GM18519 (cell line): ENCODE results near the gene KLHL21.
"Not testable (repeated sequence)": the region's sequence is repeated elsewhere in the genome, so short reads cannot be mapped to it uniquely, and the experiment has no call there.

ENCODE experiments used
- ATAC-seq: cut with Tn5 transposase; IDR thresholded peaks from one replicate; pipeline ENCODE4 v1.9.1; 2021; ENCODE audit warnings: mild to moderate bottlenecking, moderate library complexity; ENCODE audit not compliant: unreplicated experiment, low FRiP score

Gene KLHL21

GRCh38 chr1:6560267-6560666 is 42.4 kb downstream of the KLHL21 start:
- no peak for ATAC-seq

- not testable (repeated sequence) for ATAC-seq
These were observed 43.5 kb downstream of the KLHL21 start for GRCh38 chr1:6559161-6559560.

- ATAC-seq, result no peak
These were observed 45.1 kb downstream of the KLHL21 start for GRCh38 chr1:6557597-6557996.

GRCh38 chr1:6554907-6555778 is 47.5 kb downstream of the KLHL21 start, which contains the start of gene TAS1R1:
TAS1R1 (plus strand) TSS chr1:6555307; CDS start chr1:6555374, 67 bp downstream.
- ATAC-seq, result no peak

- peak; percentile 84 for ATAC-seq
These were observed 48.4 kb downstream of the KLHL21 start, which contains the start of gene NOL9 for GRCh38 chr1:6554031-6554906. NOL9 (minus strand) TSS chr1:6554513; CDS start chr1:6554502, 11 bp downstream.

- ATAC-seq, result no peak
These were observed 55.4 kb downstream of the KLHL21 start for GRCh38 chr1:6547301-6547700.

- no peak for ATAC-seq
These were observed 56.3 kb downstream of the KLHL21 start for GRCh38 chr1:6546326-6546725.

- ATAC-seq, result no peak
These were observed 57.2 kb downstream of the KLHL21 start for GRCh38 chr1:6545276-6546112.

- no peak for ATAC-seq
These were observed 57.8 kb downstream of the KLHL21 start for GRCh38 chr1:6544831-6545230.
